Superior temporal gyrus (tissue), 1 donor: ENCODE results near the gene ZDHHC22.

Experiments
- DNase-seq: peaks from one replicate; pipeline ENCODE4 v3.0.0-alpha.2; 2016; ENCODE audit errors: extremely low spot score

ZDHHC22 gene

GRCh38 chr14:77104393-77104792, 37.2 kb downstream of the ZDHHC22 start:
- peak; percentile 49 for DNase-seq

GRCh38 chr14:77103951-77104350, 37.6 kb downstream of the ZDHHC22 start:
- peak; percentile 29 for DNase-seq

GRCh38 chr14:77103475-77103874, 38.1 kb downstream of the ZDHHC22 start:
- peak; percentile 49 for DNase-seq

- DNase-seq: peak; percentile 86
Measured at GRCh38 chr14:77102154-77102553, 39.4 kb downstream of the ZDHHC22 start.

- DNase-seq: peak; percentile 69
Measured at GRCh38 chr14:77100961-77101360, 40.6 kb downstream of the ZDHHC22 start.

GRCh38 chr14:77099425-77100167, 42.0 kb downstream of the ZDHHC22 start:
- peak; percentile 92 for DNase-seq

GRCh38 chr14:77098529-77099353, 42.9 kb downstream of the ZDHHC22 start:
- DNase-seq: peak; percentile 75

GRCh38 chr14:77097700-77098528, 43.7 kb downstream of the ZDHHC22 start, which contains the start of gene CIPC:
Gene CIPC, plus strand, starts transcription at chr14:77098258. Its CDS starts 7,451 bp downstream, at chr14:77105709.
- peak; percentile 99 for DNase-seq

- DNase-seq: peak; percentile 66
Measured at GRCh38 chr14:77097006-77097699, 44.4 kb downstream of the ZDHHC22 start.

GRCh38 chr14:77094672-77095284, 46.8 kb downstream of the ZDHHC22 start:
- peak; percentile 92 for DNase-seq

GRCh38 chr14:77092676-77093075, 48.9 kb downstream of the ZDHHC22 start:
- DNase-seq: no peak

- DNase-seq: no peak
Measured at GRCh38 chr14:77091518-77091917, 50.1 kb downstream of the ZDHHC22 start.

- DNase-seq: no peak
Measured at GRCh38 chr14:77088645-77089044, 52.9 kb downstream of the ZDHHC22 start.

- no peak for DNase-seq
Measured at GRCh38 chr14:77088219-77088618, 53.4 kb downstream of the ZDHHC22 start.

- no peak for DNase-seq
Measured at GRCh38 chr14:77087631-77088030, 54.0 kb downstream of the ZDHHC22 start.

GRCh38 chr14:77086951-77087350, 54.6 kb downstream of the ZDHHC22 start:
- DNase-seq: no peak

GRCh38 chr14:77086017-77086727, 55.4 kb downstream of the ZDHHC22 start:
- DNase-seq: no peak

- no peak for DNase-seq
Measured at GRCh38 chr14:77085538-77085937, 56.1 kb downstream of the ZDHHC22 start.

GRCh38 chr14:77084985-77085384, 56.6 kb downstream of the ZDHHC22 start:
- DNase-seq: no peak

- DNase-seq: no peak
Measured at GRCh38 chr14:77083082-77083481, 58.5 kb downstream of the ZDHHC22 start.
